Stomach (tissue), 9 donors: ENCODE measurements around the gene GPX6. TPM values are rescaled to one million over a fixed set of nuclear protein-coding genes. Genes with fewer than 3 reads are reported as not detected.
A peak's percentile ranks its signal among the peaks of the same experiment; 100 is the strongest.

Experiments
- DNase-seq, 2 donors: peaks; one replicate each; pipeline versions ENCODE4 v3.0.0 to v3.0.0-alpha.2; 2013 to 2019
- H3K27ac ChIP-seq, 5 donors: fragments of 200-600 bp in 4 of 5; sonication (generic) in 4 of 5; one replicate each; pipeline ENCODE4 v1.5.1; 2013 to 2019; ENCODE audit warnings: mild to moderate bottlenecking in 1 of 5, moderate library complexity in 1 of 5
- H3K27me3 ChIP-seq, 3 donors: fragments of 200-600 bp; sonication (generic); one replicate each; pipeline ENCODE4 v1.5.1; 2017 to 2019; ENCODE audit warnings: mixed run types in 1 of 3
- H3K36me3 ChIP-seq, 4 donors: fragments of 200-600 bp; sonication (generic); 1 replicate in 3 of 4; 2 replicates in 1 of 4; pipeline ENCODE4 v1.5.1; 2016 to 2019
- H3K4me1 ChIP-seq, 4 donors: fragments of 200-600 bp; sonication (generic); one replicate each; pipeline ENCODE4 v1.5.1; 2016 to 2019
- H3K4me3 ChIP-seq, 4 donors: fragments of 200-600 bp; sonication (generic) in 3 of 4; one replicate each; pipeline ENCODE4 v1.5.1; 2016 to 2019; ENCODE audit warnings: mild to moderate bottlenecking in 1 of 4
- H3K9me3 ChIP-seq, 4 donors: fragments of 200-600 bp; sonication (generic); one replicate each; pipeline ENCODE4 v1.5.1; 2016 to 2019
- CTCF ChIP-seq, 7 experiments: fragments of 450-650 bp in 4 of 7; fragments of 200-600 bp in 3 of 7; sonication (generic) in 3 of 7; IDR thresholded peaks; one replicate each; pipeline ENCODE4 v1.5.1; 2016 to 2019; ENCODE audit warnings: antibody characterized with exemption in 7 of 7, control low read depth in 2 of 7, mild to moderate bottlenecking in 1 of 7
- EP300 ChIP-seq: sonication (generic); formaldehyde crosslinking; IDR thresholded peaks from one replicate; pipeline ENCODE4 v1.6.1; 2017; ENCODE audit warnings: antibody characterized with exemption
- POLR2A ChIP-seq, 4 donors: fragments of 450-650 bp; IDR thresholded peaks; one replicate each; pipeline ENCODE4 v1.6.1; 2016; ENCODE audit warnings: antibody characterized with exemption in 4 of 4, control low read depth in 2 of 4, mild to moderate bottlenecking in 1 of 4, moderate library complexity in 1 of 4
- POLR2AphosphoS5 ChIP-seq, 3 donors: sonication (generic); formaldehyde crosslinking; IDR thresholded peaks; one replicate each; pipeline ENCODE4 v1.6.1; 2016; ENCODE audit warnings: antibody characterized with exemption in 3 of 3
- WGBS, 5 donors: extraction: QIAGEN DNeasy Blood & Tissue Kit in 3 of 5; methylation state at CpG; one replicate each; pipeline versions ENCODE4 v1.1.5 to v1.1.7; 2013 to 2018; 5-methylcytosine and 5-hydroxymethylcytosine counted together
- intact Hi-C: fragments of 100-400 bp; cut with DNase I; formaldehyde crosslinking; loops from one replicate; pipeline ENCODE4 v1.15.1; 2023; ENCODE audit warnings: low total_unique reads
- polyA plus RNA-seq, 3 donors: library from polyadenylated mRNA; stranded (reverse); fragments of 200-250 nt; gene quantifications; one replicate each; pipeline ENCODE4 v1.2.3, GENCODE V29; 2013
- total RNA-seq, 5 donors: library from RNA; depleted of rRNA; stranded (reverse); fragments of >200 nt; gene quantifications; one replicate each; pipeline versions ENCODE4 v1.1.0 to v1.2.3, GENCODE V29; 2014 to 2016
- donor health status: healthy with polysubstance abuse.
- donor health status: Bipolar disorder and iron deficiency.
- donor health status: healthy.

Gene GPX6
- total and polyA plus RNA-seq, 8 donors: not detected

GRCh38 chr6:28497306-28497705 lies 18.3 kb downstream of the GPX6 start:
- no peak for DNase-seq
- H3K4me1 ChIP-seq: no peaks in the 10 kb centered on the region
- TF ChIP-seq EP300 (no peak), POLR2AphosphoS5 (IDR thresholded peaks at IDR 0.05) (no peak), CTCF (IDR thresholded peaks at IDR 0.05) (no peak), POLR2A (IDR thresholded peaks at IDR 0.05) (no peak)

GRCh38 chr6:28496099-28496779 lies 19.4 kb downstream of the GPX6 start:
- peaks cover 0 to 49% (median 1%) of the 10 kb centered on the region in 3 donors for H3K27me3 ChIP-seq
- no peaks in the 10 kb centered on the region for H3K4me1 ChIP-seq
- TF ChIP-seq POLR2AphosphoS5 (IDR thresholded peaks at IDR 0.05): no peak
- no peak for TF ChIP-seq EP300
- no peak for TF ChIP-seq CTCF (IDR thresholded peaks at IDR 0.05)
- no peak for TF ChIP-seq POLR2A (IDR thresholded peaks at IDR 0.05)
- WGBS, 5 donors: 20 to 37% (median 34%) methylated on average over 2 of the region's 2 CpGs
- no peak overlapping the region for H3K4me3 ChIP-seq
- no peaks in the 10 kb centered on the region for H3K9me3 ChIP-seq
- DNase-seq: peak in 1 of 2 donors; percentile 26
- no peaks in the 10 kb centered on the region for H3K36me3 ChIP-seq
- intact Hi-C loops: no loop called here
- H3K27ac ChIP-seq: no peak overlapping the region

More at GRCh38 chr6:28497306-28497705, 18.3 kb downstream of the GPX6 start:
- peaks cover 0 to 46% (median 0%) of the 10 kb centered on the region in 3 donors for H3K27me3 ChIP-seq
- no peak overlapping the region for H3K27ac ChIP-seq
- intact Hi-C loops: no loop called here
- H3K36me3 ChIP-seq: no peaks in the 10 kb centered on the region
- H3K4me3 ChIP-seq: no peak overlapping the region
- no peaks in the 10 kb centered on the region for H3K9me3 ChIP-seq
- WGBS, 5 donors: 25 to 56% (median 40%) methylated on average over 1 of the region's 1 CpG

- H3K4me1 ChIP-seq: peaks cover 0 to 16% (median 6%) of the 10 kb centered on the region in 4 donors
- H3K27ac ChIP-seq: no peak overlapping the region
- WGBS, 5 donors: 35 to 53% (median 43%) methylated on average over 3 of the region's 3 CpGs
- no peaks in the 10 kb centered on the region for H3K9me3 ChIP-seq
- DNase-seq: no peak
- H3K4me3 ChIP-seq: no peak overlapping the region
- H3K36me3 ChIP-seq: no peaks in the 10 kb centered on the region
- TF ChIP-seq EP300 (no peak), CTCF (IDR thresholded peaks at IDR 0.05) (no peak), POLR2AphosphoS5 (IDR thresholded peaks at IDR 0.05) (no peak), POLR2A (IDR thresholded peaks at IDR 0.05) (no peak)
- H3K27me3 ChIP-seq: peaks cover 0 to 78% (median 25%) of the 10 kb centered on the region in 3 donors
- intact Hi-C loops: no loop called here
Observed at GRCh38 chr6:28491984-28492317, 23.6 kb downstream of the GPX6 start.

GRCh38 chr6:28490205-28490890 lies 25.2 kb downstream of the GPX6 start:
- H3K9me3 ChIP-seq: peaks cover 0 to 8% (median 4%) of the 10 kb centered on the region in 4 donors
- peaks cover 0 to 16% (median 6%) of the 10 kb centered on the region in 4 donors for H3K4me1 ChIP-seq
- H3K27me3 ChIP-seq: peaks cover 0 to 83% (median 25%) of the 10 kb centered on the region in 3 donors
- no peaks in the 10 kb centered on the region for H3K36me3 ChIP-seq
- H3K4me3 ChIP-seq: peak overlapping the region; percentile 26 to 34 (median 30)
- 15 to 22% (median 19%) methylated on average over 23 of the region's 23 CpGs for WGBS, 5 donors
- H3K27ac ChIP-seq: peak overlapping the region in 2 of 5 donors; percentile 64 to 73
- DNase-seq: peak in 1 of 2 donors; percentile 57
- intact Hi-C loops: no loop called here
- TF ChIP-seq EP300 (no peak), CTCF (IDR thresholded peaks at IDR 0.05) (no peak), POLR2AphosphoS5 (IDR thresholded peaks at IDR 0.05) (no peak), POLR2A (IDR thresholded peaks at IDR 0.05) (no peak)
